Trophoblast cell (in vitro differentiated cells and primary cell): ENCODE results near the gene HIVEP3.

Experiments used
- DNase-seq, 2 donors: peaks; one replicate each; pipeline ENCODE4 v3.0.0-alpha.2; 2016
- H2AFZ ChIP-seq: 2 replicates; pipeline ENCODE4 v1.6.1; 2013; ENCODE audit warnings: low read length, moderate library complexity, mild to moderate bottlenecking; ENCODE audit not compliant: insufficient read depth, poor library complexity
- H2AK5ac ChIP-seq: 2 replicates; pipeline ENCODE4 v1.6.1; 2013; ENCODE audit warnings: mild to moderate bottlenecking, low read length
- H2BK120ac ChIP-seq: 2 replicates; pipeline ENCODE4 v1.6.1; 2013; ENCODE audit warnings: low read length, mild to moderate bottlenecking, moderate library complexity; ENCODE audit not compliant: insufficient read depth, poor library complexity
- H2BK12ac ChIP-seq: 2 replicates; pipeline ENCODE4 v1.6.1; 2013; ENCODE audit warnings: mild to moderate bottlenecking, low read length, moderate library complexity
- H2BK5ac ChIP-seq: 2 replicates; pipeline ENCODE4 v1.6.1; 2013; ENCODE audit warnings: low read length, low read depth, moderate library complexity, mild to moderate bottlenecking; ENCODE audit not compliant: poor library complexity
- H3K14ac ChIP-seq: 2 replicates; pipeline ENCODE4 v1.6.1; 2013; ENCODE audit warnings: mild to moderate bottlenecking, low read length
- H3K18ac ChIP-seq: 2 replicates; pipeline ENCODE4 v1.6.1; 2013; ENCODE audit warnings: mild to moderate bottlenecking, low read length
- H3K23ac ChIP-seq: 2 replicates; pipeline ENCODE4 v1.6.1; 2013; ENCODE audit warnings: low read length
- H3K27ac ChIP-seq: 2 replicates; pipeline ENCODE4 v1.5.1; 2013; ENCODE audit warnings: low read depth, mild to moderate bottlenecking, inconsistent platforms, low read length, moderate library complexity
- H3K27me3 ChIP-seq: 2 replicates; pipeline ENCODE4 v1.6.1; 2013; ENCODE audit warnings: inconsistent platforms, mild to moderate bottlenecking, low read length, moderate library complexity; ENCODE audit not compliant: insufficient read depth
- H3K36me3 ChIP-seq, 2 experiments: 1 replicate in 1 of 2; 2 replicates in 1 of 2; pipeline ENCODE4 v1.6.1; 2013; ENCODE audit warnings: low read length in 2 of 2, mild to moderate bottlenecking in 2 of 2, moderate library complexity in 1 of 2; ENCODE audit not compliant: insufficient read depth in 2 of 2, control insufficient read depth in 1 of 2
- H3K4ac ChIP-seq: 2 replicates; pipeline ENCODE4 v1.6.1; 2013; ENCODE audit warnings: low read depth, mild to moderate bottlenecking, low read length, moderate library complexity
- H3K4me1 ChIP-seq, 2 experiments: 1 replicate in 1 of 2; 2 replicates in 1 of 2; pipeline ENCODE4 v1.6.1; 2013; ENCODE audit warnings: low read length in 2 of 2, mild to moderate bottlenecking in 2 of 2, moderate library complexity in 1 of 2; ENCODE audit not compliant: insufficient read depth in 2 of 2, control insufficient read depth in 1 of 2
- H3K4me2 ChIP-seq: 2 replicates; pipeline ENCODE4 v1.6.1; 2013; ENCODE audit warnings: inconsistent platforms, mild to moderate bottlenecking, low read length, moderate library complexity
- H3K4me3 ChIP-seq: 2 replicates; pipeline ENCODE4 v1.5.1; 2013; ENCODE audit warnings: mild to moderate bottlenecking, low read depth, low read length, inconsistent platforms
- H3K79me1 ChIP-seq: one replicate; pipeline ENCODE4 v1.6.1; 2013; ENCODE audit warnings: low read length
- H3K79me2 ChIP-seq: 2 replicates; pipeline ENCODE4 v1.6.1; 2013; ENCODE audit warnings: low read length, mild to moderate bottlenecking; ENCODE audit not compliant: control insufficient read depth, insufficient read depth, poor library complexity
- H3K9ac ChIP-seq: 2 replicates; pipeline ENCODE4 v1.6.1; 2013; ENCODE audit warnings: mild to moderate bottlenecking, low read length
- H3K9me3 ChIP-seq: 2 replicates; pipeline ENCODE4 v1.6.1; 2013; ENCODE audit warnings: low read depth, mild to moderate bottlenecking, control low read depth, inconsistent platforms, low read length; ENCODE audit not compliant: insufficient read depth
- H4K12ac ChIP-seq: 2 replicates; pipeline ENCODE4 v1.6.1; 2013; ENCODE audit warnings: low read depth, mild to moderate bottlenecking, low read length, moderate library complexity
- H4K8ac ChIP-seq: 2 replicates; pipeline ENCODE4 v1.6.1; 2013; ENCODE audit warnings: low read depth, mild to moderate bottlenecking, low read length, moderate library complexity
- H4K91ac ChIP-seq: one replicate; pipeline ENCODE4 v1.6.1; 2013; ENCODE audit warnings: low read depth, mild to moderate bottlenecking, low read length, moderate library complexity
- WGBS: extraction: QIAGEN DNeasy Blood & Tissue Kit; methylation state at CpG from one replicate; pipeline ENCODE4 v1.1.7; 2013; ENCODE audit warnings: missing lambda C conversion rate; ENCODE audit not compliant: insufficient read length, insufficient coverage; ENCODE audit errors: extremely low coverage; 5-methylcytosine and 5-hydroxymethylcytosine counted together

Gene HIVEP3

DNA sequence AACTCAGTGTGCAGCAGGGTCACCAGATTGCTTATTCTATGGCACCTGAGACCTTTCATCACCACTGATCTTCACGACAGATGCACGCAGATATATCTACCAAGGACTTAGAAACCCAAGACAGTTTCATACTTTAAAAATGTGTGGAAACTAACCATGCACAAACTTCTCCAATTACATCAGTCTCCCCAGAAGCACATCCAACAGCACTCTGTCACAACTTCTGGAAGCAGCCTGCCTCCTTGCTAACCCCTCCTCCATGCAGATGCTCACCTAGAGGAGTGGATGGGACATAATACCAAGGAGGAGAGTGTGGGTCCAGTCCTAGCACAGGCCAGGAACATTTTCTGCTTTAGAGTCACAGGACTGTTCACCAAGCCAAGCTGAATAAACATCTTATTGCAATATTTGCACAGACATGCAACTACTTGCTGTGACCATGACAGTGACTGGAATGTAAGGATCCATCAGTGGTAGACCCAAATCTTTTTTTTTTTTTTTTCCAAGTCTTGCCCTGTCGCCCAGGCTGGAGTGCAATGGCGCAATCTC is 69.4 kb downstream of the HIVEP3 start:
- no peaks in the 10 kb centered on the region for H3K79me2 ChIP-seq

DNA sequence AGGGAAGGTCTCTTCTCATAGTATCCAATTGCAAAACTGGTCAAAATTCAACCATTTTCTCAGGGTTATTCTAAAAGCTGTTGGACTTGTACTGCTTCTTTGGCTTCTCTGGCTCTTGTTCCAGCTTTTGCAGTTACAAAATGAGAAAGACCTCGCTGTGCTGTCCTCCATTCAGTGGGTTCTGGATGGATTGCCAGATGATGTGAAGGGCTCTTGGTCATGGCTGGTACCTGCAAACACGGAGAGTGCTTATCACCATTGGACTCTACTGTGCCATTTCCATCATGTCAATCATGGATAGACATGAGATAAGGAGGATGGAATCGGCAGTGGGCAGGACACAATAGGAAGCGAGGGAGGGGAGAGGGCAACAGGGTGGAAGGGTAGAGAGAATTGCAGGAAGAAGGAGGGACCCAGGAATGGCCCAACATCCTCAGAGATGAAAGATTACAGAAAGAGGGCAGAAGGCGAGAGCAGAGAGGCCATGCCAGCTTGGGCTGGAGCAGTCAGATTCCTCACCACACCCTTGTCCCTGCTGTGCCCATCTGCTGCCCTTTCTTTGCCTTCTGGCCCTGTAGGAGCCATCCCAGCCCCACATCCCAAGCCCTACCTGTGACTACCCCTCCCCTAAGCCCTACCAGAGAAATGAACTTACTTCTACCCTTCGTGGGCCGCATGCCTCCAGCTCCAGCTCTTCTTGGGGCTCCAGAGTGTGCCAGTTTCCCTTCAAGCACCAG is 70.3 kb downstream of the HIVEP3 start:
- Histone ChIP-seq H3K36me3 (no peaks in the 10 kb centered on the region), H4K91ac (no peak overlapping the region), H3K79me1 (peaks cover 3% of the 10 kb centered on the region), H3K79me2 (no peaks in the 10 kb centered on the region), H2BK120ac (no peak overlapping the region), H3K4me3 (no peak overlapping the region), H2AK5ac (no peak overlapping the region), H3K4ac (no peak overlapping the region), H3K4me2 (no peak overlapping the region), H2AFZ (no peak overlapping the region), H4K8ac (no peak overlapping the region), H3K14ac (no peak overlapping the region), H3K27ac (no peak overlapping the region), H4K12ac (no peak overlapping the region), H3K9me3 (no peaks in the 10 kb centered on the region), H3K9ac (no peak overlapping the region), H3K4me1 (peaks cover 3 to 12% of the 10 kb centered on the region in 2 experiments), H3K23ac (no peak overlapping the region), H3K18ac (no peak overlapping the region), H3K27me3 (no peaks in the 10 kb centered on the region), H2BK12ac (no peak overlapping the region), H2BK5ac (no peak overlapping the region)
- DNase-seq, result peak in 1 of 2 donors; percentile 19
- no CpG with 5 or more reads among the region's 7 CpGs for WGBS

More for the DNA sequence above, 69.4 kb downstream of the HIVEP3 start:
- Histone ChIP-seq H3K9me3 (no peaks in the 10 kb centered on the region), H4K12ac (no peak overlapping the region), H3K27ac (no peak overlapping the region), H2BK120ac (no peak overlapping the region), H2BK12ac (no peak overlapping the region), H3K79me1 (peaks cover 3% of the 10 kb centered on the region), H4K8ac (no peak overlapping the region), H3K4me2 (no peak overlapping the region), H3K9ac (no peak overlapping the region), H2AFZ (no peak overlapping the region), H3K27me3 (no peaks in the 10 kb centered on the region), H3K14ac (no peak overlapping the region), H3K23ac (no peak overlapping the region), H3K18ac (no peak overlapping the region), H2AK5ac (no peak overlapping the region), H3K4me3 (no peak overlapping the region), H3K36me3 (no peaks in the 10 kb centered on the region), H4K91ac (no peak overlapping the region), H2BK5ac (no peak overlapping the region), H3K4ac (no peak overlapping the region), H3K4me1 (peaks cover 3 to 9% of the 10 kb centered on the region in 2 experiments)
- no CpG with 5 or more reads among the region's 4 CpGs for WGBS
- no peak for DNase-seq

DNA sequence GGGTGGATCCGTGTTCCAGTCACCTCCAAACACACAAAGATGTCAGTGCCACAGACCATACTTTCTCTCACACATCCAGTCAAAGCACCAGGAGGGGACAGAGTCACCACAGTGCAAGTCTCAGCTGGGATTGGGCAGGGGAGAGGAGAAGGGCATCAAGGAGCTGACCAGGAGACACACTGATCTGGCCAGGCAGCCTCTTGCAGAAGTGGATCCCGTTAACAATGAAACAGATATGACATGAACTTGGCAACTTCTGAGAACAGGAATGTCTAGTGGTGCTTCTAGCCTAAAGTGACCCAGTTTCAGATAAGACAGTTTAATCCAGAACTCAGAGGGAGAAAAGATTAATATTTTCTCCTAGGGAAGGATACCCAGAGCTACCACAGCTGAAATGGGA is 71.0 kb downstream of the HIVEP3 start:
- no CpG with 5 or more reads among the region's 2 CpGs for WGBS

DNA sequence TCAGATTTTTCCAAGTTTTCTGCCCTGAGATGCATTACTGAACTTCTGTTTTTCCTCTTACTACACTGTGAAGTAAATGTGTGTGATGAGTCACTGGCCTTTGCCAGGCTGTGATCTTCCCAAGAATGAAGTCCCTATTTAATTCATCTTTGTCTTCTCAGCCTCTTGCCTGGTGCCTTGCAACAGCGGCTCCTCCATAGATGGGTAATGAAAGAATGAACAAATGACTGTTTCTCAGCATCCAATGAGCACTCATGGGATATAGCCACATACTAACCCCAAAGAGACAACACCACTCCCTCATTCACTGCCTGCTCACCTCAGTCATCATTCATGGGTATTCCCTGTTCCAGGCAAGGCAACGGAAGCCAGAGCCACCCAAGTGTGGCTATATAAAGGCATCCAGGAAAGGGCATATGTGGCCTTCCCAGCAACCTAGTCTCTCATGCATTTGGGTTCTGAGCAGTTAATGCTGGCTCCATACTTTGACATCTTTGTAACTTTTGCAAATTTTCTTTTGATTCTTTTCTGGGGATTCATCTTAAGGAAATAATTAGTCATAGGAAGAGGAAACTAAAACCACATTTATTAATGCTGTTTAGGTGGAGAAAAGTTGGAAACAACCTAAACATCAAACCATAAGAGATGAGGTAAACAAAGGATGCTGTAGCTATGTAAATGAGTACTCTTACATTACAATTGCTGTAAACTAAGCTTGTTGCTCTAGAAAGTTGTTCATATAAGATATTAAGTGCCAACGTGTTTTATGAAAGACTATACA is 71.9 kb downstream of the HIVEP3 start:
- H2AK5ac ChIP-seq, result no peak overlapping the region
- no peak overlapping the region for H4K12ac ChIP-seq
- no peak overlapping the region for H2BK12ac ChIP-seq
- no peak overlapping the region for H3K18ac ChIP-seq
- H3K9ac ChIP-seq, result no peak overlapping the region
- H3K9me3 ChIP-seq, result no peaks in the 10 kb centered on the region
- H3K27me3 ChIP-seq, result peaks cover 1% of the 10 kb centered on the region
- H3K4me1 ChIP-seq, result peaks cover 0 to 6% of the 10 kb centered on the region in 2 experiments
- no peak overlapping the region for H2BK5ac ChIP-seq
- no peak overlapping the region for H3K4me2 ChIP-seq
- no peaks in the 10 kb centered on the region for H3K79me1 ChIP-seq
- no peak overlapping the region for H2AFZ ChIP-seq
- DNase-seq, result no peak
- H3K79me2 ChIP-seq, result no peaks in the 10 kb centered on the region
- no peaks in the 10 kb centered on the region for H3K36me3 ChIP-seq
- no peak overlapping the region for H4K91ac ChIP-seq
- no peak overlapping the region for H2BK120ac ChIP-seq
- no peak overlapping the region for H3K4ac ChIP-seq
- H3K27ac ChIP-seq, result no peak overlapping the region
- H4K8ac ChIP-seq, result no peak overlapping the region
- H3K23ac ChIP-seq, result no peak overlapping the region
- WGBS, result no CpG with 5 or more reads among the region's 3 CpGs
- H3K14ac ChIP-seq, result no peak overlapping the region
- no peak overlapping the region for H3K4me3 ChIP-seq

More for the DNA sequence above, 71.0 kb downstream of the HIVEP3 start:
- no peak overlapping the region for H2BK12ac ChIP-seq
- H2AK5ac ChIP-seq, result no peak overlapping the region
- H3K14ac ChIP-seq, result no peak overlapping the region
- DNase-seq, result no peak
- H3K27me3 ChIP-seq, result no peaks in the 10 kb centered on the region
- no peak overlapping the region for H4K12ac ChIP-seq
- H3K4me2 ChIP-seq, result no peak overlapping the region
- H3K36me3 ChIP-seq, result no peaks in the 10 kb centered on the region
- no peak overlapping the region for H2BK120ac ChIP-seq
- H3K79me2 ChIP-seq, result no peaks in the 10 kb centered on the region
- H2BK5ac ChIP-seq, result no peak overlapping the region
- no peak overlapping the region for H3K4me3 ChIP-seq
- H3K27ac ChIP-seq, result no peak overlapping the region
- peaks cover 3 to 12% of the 10 kb centered on the region in 2 experiments for H3K4me1 ChIP-seq
- no peaks in the 10 kb centered on the region for H3K9me3 ChIP-seq
- H4K91ac ChIP-seq, result no peak overlapping the region
- H4K8ac ChIP-seq, result no peak overlapping the region
- peaks cover 3% of the 10 kb centered on the region for H3K79me1 ChIP-seq
- H3K23ac ChIP-seq, result no peak overlapping the region
- no peak overlapping the region for H2AFZ ChIP-seq
- H3K18ac ChIP-seq, result no peak overlapping the region
- H3K9ac ChIP-seq, result no peak overlapping the region
- H3K4ac ChIP-seq, result no peak overlapping the region
